Panc1 (cell line): Measurements from ENCODE around the gene ZNF333.

Experiments used
- POLR2AphosphoS5 ChIP-seq: IDR thresholded peaks from 2 replicates; pipeline ENCODE4 v1.6.1; 2012; ENCODE audit warnings: mild to moderate bottlenecking, low read depth, low read length, moderate library complexity
- TF ChIP-seq, protein P1 (sequence below): fragments of 450-650 bp; IDR thresholded peaks from 2 replicates; pipeline ENCODE4 v1.5.1; 2017; ENCODE audit warnings: mild to moderate bottlenecking
- TF ChIP-seq, protein P2 (sequence below), 2 experiments: IDR thresholded peaks; 2 replicates each; pipeline ENCODE4 v1.6.1; 2011 to 2012; ENCODE audit warnings: low read depth in 2 of 2, control low read depth in 1 of 2, low read length in 1 of 2, mild to moderate bottlenecking in 1 of 2, moderate library complexity in 1 of 2; ENCODE audit not compliant: insufficient read depth in 1 of 2

DNA sequence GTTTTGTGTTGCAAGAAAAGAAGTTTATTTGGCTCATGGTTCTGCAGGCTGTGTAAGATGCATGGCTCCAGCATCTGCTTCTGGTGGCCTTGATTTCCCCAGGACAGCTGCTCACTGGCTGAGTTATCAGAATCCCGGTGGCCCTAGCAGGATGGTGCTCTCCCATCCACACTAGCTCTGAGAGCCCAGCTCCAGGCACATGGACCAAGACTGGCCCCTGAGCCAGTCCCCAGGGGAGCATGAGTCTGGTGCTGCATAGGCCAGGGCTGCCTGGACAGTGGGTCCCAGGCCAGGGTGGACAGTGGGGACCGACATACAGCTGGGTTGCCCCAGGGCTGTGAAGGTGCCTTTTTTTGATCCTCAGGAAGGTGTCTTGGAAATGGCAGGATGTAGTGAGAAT lies 78.2 kb downstream of the ZNF333 start:
- TF ChIP-seq, protein P1, sequence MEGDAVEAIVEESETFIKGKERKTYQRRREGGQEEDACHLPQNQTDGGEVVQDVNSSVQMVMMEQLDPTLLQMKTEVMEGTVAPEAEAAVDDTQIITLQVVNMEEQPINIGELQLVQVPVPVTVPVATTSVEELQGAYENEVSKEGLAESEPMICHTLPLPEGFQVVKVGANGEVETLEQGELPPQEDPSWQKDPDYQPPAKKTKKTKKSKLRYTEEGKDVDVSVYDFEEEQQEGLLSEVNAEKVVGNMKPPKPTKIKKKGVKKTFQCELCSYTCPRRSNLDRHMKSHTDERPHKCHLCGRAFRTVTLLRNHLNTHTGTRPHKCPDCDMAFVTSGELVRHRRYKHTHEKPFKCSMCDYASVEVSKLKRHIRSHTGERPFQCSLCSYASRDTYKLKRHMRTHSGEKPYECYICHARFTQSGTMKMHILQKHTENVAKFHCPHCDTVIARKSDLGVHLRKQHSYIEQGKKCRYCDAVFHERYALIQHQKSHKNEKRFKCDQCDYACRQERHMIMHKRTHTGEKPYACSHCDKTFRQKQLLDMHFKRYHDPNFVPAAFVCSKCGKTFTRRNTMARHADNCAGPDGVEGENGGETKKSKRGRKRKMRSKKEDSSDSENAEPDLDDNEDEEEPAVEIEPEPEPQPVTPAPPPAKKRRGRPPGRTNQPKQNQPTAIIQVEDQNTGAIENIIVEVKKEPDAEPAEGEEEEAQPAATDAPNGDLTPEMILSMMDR: no peak
- TF ChIP-seq, protein P2, sequence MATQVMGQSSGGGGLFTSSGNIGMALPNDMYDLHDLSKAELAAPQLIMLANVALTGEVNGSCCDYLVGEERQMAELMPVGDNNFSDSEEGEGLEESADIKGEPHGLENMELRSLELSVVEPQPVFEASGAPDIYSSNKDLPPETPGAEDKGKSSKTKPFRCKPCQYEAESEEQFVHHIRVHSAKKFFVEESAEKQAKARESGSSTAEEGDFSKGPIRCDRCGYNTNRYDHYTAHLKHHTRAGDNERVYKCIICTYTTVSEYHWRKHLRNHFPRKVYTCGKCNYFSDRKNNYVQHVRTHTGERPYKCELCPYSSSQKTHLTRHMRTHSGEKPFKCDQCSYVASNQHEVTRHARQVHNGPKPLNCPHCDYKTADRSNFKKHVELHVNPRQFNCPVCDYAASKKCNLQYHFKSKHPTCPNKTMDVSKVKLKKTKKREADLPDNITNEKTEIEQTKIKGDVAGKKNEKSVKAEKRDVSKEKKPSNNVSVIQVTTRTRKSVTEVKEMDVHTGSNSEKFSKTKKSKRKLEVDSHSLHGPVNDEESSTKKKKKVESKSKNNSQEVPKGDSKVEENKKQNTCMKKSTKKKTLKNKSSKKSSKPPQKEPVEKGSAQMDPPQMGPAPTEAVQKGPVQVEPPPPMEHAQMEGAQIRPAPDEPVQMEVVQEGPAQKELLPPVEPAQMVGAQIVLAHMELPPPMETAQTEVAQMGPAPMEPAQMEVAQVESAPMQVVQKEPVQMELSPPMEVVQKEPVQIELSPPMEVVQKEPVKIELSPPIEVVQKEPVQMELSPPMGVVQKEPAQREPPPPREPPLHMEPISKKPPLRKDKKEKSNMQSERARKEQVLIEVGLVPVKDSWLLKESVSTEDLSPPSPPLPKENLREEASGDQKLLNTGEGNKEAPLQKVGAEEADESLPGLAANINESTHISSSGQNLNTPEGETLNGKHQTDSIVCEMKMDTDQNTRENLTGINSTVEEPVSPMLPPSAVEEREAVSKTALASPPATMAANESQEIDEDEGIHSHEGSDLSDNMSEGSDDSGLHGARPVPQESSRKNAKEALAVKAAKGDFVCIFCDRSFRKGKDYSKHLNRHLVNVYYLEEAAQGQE (IDR thresholded peaks at IDR 0.05; ENCODE audit: insufficient read depth in 1 of 2, low read depth in 2 of 2, low read length in 1 of 2): no peak
- no peak for TF ChIP-seq POLR2AphosphoS5
